GM19239 (cell line): ENCODE data around the gene ISG15.
A peak's percentile ranks its signal among the peaks of the same experiment; 100 is the strongest.
"Not testable (repeated sequence)": the region's sequence is repeated elsewhere in the genome, so short reads cannot be mapped to it uniquely, and the experiment has no call there.

Experiments used
- DNase-seq: peaks from one replicate; pipeline ENCODE4 v3.0.0; 2011; ENCODE audit warnings: low spot score; ENCODE audit not compliant: insufficient read length
- FAIRE-seq: peaks from 2 replicates; lab custom pipeline; 2011; peaks lifted over from hg19 to GRCh38; lab: Jason Lieb, UNC

Gene ISG15

DNA sequence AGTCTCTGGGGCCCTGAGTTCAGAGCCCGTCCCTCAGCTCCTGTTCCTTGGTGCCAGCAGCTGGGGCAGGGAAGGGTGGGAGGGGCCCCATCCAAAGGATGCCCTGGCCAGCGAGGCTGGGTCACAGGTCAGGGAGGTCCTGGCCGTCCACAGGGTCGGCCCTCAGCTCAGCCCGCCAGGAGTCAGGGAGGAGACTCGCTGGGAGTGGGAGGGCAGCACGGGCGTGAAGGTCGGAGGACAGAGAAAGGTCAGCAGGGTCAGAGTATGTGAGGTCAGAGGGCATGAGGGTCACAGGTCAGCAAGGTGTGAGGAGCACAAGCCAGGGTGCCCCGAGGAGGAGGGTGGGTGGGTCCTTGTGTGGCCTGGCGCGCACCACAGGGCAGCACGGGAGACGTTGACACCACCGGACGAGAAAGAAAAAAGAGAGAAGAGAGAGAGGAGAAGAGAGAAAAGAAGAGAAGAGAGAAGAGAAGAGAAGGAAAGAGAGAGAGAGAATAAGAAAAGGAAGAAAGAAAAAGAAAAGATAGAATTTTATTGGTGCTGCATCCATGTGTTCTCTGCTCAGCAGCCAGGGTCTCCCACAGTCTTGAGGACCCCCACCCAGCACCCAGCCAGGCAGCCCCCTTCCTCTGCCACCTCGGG lies 38.5 kb upstream of the ISG15 start:
- FAIRE-seq (no peak), DNase-seq (no peak)

DNA sequence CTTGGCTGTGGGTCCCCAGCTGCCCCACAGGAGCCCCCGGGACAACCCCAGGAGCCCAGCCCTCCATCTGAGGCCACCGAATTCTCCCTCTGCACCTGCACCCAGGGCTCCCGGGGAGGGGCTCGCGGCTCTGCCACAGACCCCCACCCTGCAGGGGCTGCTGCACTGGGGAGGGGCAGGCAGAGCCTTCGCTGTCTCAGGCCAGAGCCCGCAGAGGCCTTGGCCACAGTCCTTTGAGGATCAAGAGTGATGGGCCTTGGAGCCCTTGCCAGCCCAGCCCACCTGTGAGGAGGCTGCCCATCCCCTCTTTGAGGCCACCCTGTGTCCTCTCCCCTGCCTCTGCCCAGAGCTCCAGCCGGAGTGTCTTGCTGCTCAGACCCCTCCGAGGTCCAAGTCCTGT lies 37.9 kb upstream of the ISG15 start:
- no peak for DNase-seq
- FAIRE-seq, result no peak

DNA sequence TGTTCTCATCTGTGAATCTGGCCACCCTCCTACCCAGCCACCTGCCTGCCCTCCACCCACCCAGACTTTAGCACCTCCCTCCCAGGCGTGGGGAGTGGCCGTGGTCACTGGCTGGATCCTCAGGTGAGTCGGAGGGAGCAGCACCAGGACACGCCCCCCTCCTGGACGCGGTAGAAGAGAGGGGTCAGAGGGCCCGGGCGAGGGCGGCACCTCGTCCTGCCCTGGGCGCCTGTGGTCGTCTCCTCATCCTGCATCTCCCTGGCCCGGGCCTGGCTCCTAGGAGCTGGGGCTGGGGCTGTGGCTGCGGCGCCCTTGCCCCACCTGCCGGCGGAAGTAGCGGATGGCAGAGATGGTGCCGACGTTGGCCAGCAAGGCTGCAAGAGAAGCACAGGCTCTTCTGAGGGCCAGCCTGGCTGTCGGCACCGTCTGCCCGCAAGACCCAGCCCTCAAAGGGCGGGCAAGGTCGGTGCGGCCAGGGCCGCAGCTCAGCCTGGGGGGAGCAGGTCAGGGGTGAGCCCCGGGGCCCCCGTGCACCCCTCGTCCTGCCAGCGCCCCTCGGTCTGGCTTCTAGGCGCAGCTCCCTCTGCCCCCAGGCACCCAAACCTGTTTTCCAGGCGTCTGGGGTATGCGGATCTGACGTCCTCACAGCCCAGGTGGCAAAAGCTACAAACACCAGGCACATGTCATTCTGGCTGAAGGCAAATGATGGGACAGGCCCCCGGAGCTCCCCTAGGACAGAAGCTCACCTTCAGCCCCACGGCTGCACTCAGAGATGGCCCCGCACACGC lies 37.2 kb upstream of the ISG15 start:
- FAIRE-seq, result no peak
- DNase-seq, result peak; percentile 82

DNA sequence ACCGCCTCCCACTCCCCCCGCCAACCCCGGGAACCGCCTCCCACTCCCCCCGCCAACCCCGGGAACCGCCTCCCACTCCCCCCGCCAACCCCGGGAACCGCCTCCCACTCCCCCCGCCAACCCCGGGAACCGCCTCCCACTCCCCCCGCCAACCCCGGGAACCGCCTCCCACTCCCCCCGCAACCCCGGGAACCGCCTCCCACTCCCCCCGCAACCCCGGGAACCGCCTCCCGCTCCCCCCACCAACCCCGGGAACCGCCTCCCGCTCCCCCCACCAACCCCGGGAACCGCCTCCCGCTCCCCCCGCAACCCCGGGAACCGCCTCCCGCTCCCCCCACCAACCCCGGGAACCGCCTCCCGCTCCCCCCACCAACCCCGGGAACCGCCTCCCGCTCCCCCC lies 36.5 kb upstream of the ISG15 start:
- FAIRE-seq, result not testable (repeated sequence)

DNA sequence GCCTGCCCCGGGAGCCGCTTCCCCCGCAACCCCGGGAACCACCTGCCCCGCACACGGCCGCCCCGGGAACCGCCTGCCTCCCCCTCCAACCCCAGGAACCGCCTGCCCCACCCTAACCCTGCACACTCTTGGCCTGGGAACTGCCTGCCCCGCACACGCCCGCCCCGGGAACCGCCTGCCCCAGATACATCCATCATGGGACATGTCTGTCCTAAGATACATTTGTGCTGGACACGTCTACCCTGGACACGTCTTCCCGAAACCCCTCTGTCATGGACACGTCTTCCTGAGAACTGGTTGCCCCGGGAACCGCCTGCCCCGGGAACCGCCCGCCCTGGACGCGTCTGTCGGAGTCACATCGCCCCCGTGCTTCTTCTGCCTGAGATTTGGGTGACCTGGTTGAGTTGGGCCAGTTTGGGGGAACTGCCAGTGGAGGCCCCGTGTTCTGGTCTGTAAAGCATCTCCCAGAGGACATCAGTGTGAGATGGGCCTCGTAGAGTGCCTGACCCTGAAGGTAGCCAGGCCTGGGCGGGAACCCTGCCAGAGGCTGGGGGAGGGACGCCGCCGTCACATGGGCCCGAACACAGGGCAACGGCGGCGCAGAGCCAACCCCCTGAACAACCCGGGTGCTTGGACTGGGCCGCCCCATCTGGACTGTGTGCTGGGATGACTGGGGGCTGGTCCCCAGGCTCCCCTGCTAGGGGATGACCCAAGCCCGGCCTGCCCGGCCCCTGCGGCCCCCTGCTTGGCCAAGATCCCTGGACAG lies 35.0 kb upstream of the ISG15 start:
- FAIRE-seq (no peak), DNase-seq (no peak)

More for the DNA sequence above, 36.5 kb upstream of the ISG15 start:
- DNase-seq, result not testable (repeated sequence)

- DNase-seq, result no peak
- FAIRE-seq, result no peak
These were observed 34.2 kb upstream of the ISG15 start for GRCh38 chr1:978835-979743.

GRCh38 chr1:979744-980072 lies 33.6 kb upstream of the ISG15 start:
- FAIRE-seq (no peak), DNase-seq (no peak)

GRCh38 chr1:980137-980571 lies 33.1 kb upstream of the ISG15 start:
- FAIRE-seq, result no peak

GRCh38 chr1:980602-981395 lies 32.5 kb upstream of the ISG15 start:
- FAIRE-seq (no peak), DNase-seq (no peak)

More at GRCh38 chr1:980137-980571, 33.1 kb upstream of the ISG15 start:
- no peak for DNase-seq

GRCh38 chr1:981491-981954 lies 31.8 kb upstream of the ISG15 start:
- no peak for DNase-seq
- FAIRE-seq, result no peak

- FAIRE-seq (no peak), DNase-seq (no peak)
These were observed 31.2 kb upstream of the ISG15 start, which contains the start of gene PERM1 for GRCh38 chr1:981955-982558. TSS of gene PERM1 (minus strand) at chr1:982093. CDS start at chr1:981029, 1,064 bp downstream.

DNA sequence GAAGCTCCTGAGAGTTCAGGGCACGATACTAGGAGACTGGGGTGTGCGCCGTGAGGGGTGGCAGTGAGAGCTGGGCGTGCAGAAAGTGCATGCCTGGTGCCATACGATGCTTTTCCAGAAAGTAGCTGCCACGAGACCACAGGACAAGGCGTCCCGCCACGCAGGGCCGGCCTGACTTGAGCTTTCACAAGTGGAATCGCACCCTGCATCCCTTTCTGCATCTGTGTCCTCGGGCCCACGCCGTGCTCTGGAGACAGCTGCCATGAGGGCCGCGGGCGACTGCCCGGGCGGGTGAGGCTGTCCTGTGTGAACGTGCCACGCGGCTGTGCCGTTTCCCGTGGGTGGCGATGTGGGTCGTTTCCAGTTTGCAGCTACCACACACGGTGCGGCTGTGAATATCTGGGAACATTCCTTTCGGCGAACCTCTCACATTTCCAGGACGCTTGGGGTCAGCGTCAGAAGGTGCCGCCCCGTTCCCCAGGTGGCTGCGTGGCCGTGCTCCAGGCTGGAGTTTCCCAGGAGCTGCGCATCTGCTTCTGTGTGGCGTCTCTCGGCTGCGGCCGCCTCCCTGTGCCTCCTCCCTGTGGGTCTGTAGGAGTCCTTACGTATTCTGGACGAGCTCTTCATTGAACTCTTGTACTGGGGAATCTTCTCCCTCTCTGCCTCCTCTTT lies 30.4 kb upstream of the ISG15 start:
- no peak for DNase-seq
- FAIRE-seq, result no peak

GRCh38 chr1:983798-984475 lies 29.4 kb upstream of the ISG15 start:
- DNase-seq (peak; percentile 85), FAIRE-seq (no peak)

DNA sequence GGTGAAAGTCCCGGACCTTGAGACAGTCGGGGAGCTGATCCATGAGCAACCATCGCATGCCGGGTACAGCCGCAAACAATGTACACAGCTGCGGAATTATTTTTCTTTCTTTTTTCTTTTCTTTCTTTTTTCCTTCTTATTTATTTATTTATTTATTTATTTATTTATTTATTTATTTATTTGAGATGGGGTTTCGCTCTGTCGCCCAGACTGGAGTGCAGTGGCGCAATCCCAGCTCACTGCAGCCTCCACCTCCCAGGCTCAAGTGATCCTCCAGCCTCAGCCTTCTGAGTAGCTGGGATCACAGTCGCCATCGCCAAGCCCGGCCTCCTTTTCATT lies 28.9 kb upstream of the ISG15 start:
- DNase-seq (no peak), FAIRE-seq (no peak)

DNA sequence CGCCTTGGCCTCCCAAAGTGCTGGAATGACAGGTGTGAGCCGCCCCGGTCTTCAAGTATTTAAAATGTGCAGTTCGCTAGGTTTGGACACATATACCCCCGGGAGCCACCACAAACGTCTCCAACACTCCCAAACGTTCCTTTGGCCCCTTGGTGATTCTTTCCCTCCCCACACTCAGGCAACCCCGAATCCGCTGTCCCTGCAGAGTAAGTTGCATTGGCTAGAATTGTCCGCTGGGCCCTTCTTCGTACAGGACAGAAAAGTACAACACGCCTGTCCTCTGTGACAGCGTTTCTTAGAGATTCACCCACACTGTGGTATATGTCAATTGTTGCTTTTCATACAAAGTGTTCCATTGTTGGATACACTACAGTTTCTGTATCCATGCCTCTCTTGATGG lies 28.2 kb upstream of the ISG15 start:
- DNase-seq (no peak), FAIRE-seq (no peak)

- not testable (repeated sequence) for FAIRE-seq
These were observed 25.2 kb upstream of the ISG15 start for GRCh38 chr1:988061-988460.

DNA sequence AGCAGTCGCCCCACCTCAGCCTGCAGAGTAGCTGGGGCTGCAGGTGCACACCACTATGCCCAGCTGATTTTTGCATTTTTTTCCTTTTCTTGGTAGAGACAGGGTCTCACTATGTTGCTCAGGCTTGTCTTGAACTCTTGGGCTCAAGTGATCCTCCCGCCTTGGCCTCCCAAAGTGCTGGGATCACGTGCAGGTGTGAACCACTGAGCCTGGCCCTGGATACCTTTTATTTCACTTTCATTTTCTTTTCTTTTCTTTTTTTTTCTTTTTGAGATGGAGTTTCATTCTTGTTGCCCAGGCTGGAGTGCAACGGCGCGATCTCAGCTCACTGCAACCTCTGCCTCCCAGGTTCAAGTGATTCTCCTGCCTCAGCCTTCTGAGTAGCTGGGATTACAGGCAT lies 22.0 kb upstream of the ISG15 start:
- not testable (repeated sequence) for DNase-seq, FAIRE-seq

More at GRCh38 chr1:988061-988460, 25.2 kb upstream of the ISG15 start:
- not testable (repeated sequence) for DNase-seq

DNA sequence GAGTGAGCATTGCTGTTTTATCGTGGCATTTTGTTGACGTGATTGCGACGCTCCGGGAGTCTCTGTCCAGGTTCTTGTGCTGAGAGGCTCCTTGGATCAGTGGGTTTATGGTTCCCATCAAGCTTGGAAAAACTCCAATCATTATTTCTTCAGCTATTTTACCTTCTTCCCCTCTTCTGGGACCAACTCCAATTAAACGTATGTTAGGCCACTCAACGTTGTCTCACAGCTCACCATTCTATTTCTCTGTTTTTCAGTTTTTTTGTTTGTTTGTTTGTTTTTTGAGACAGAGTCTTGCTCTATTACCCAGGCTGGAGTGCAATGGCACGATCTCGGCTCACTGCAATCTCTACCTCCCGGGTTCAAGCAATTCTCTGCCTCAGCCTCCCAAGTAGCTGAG lies 21.4 kb upstream of the ISG15 start:
- DNase-seq (no peak), FAIRE-seq (no peak)
